ENCODE data around the gene SYNDIG1. TPM values are rescaled to one million over a fixed set of nuclear protein-coding genes. Genes with fewer than 3 reads are reported as not detected.

The SYNDIG1 gene
- total RNA-seq, 1 experiment from 2014 or later, result not detected

GRCh38 chr20:24452016-24452415 lies 17.4 kb upstream of the SYNDIG1 start:
- no peaks in the 10 kb centered on the region for H3K36me3 Mint-ChIP-seq (ENCODE audit: insufficient read depth, unreplicated experiment)
- H3K9me3 Mint-ChIP-seq (ENCODE audit: unreplicated experiment), result no peaks in the 10 kb centered on the region
- H3K9me3 ChIP-seq, result no peaks in the 10 kb centered on the region
- DNase-seq, result no peak
- H3K36me3 ChIP-seq (ENCODE audit: control insufficient read depth, insufficient read depth, low read length), result no peaks in the 10 kb centered on the region
- CTCF ChIA-PET, result no interaction called here
- H3K4me3 ChIP-seq (ENCODE audit: low read depth, low read length), result no peak overlapping the region
- H3K4me1 ChIP-seq, result no peaks in the 10 kb centered on the region
- H3K27ac Mint-ChIP-seq (ENCODE audit: unreplicated experiment), result no peak overlapping the region
- H3K27me3 Mint-ChIP-seq (ENCODE audit: insufficient read depth, unreplicated experiment), result peaks cover 37% of the 10 kb centered on the region
- POLR2A ChIA-PET, result no interaction called here
- TF ChIP-seq CTCF (IDR thresholded peaks at IDR 0.05; ENCODE audit: insufficient read depth in 1 of 2, low read depth in 1 of 2, low read length in 1 of 2, severe bottlenecking in 1 of 2, unreplicated experiment in 1 of 2), result no peak
- H3K4me1 Mint-ChIP-seq (ENCODE audit: low read depth, unreplicated experiment), result no peaks in the 10 kb centered on the region
- H3K4me3 Mint-ChIP-seq (ENCODE audit: unreplicated experiment), result no peak overlapping the region
- BruUV-seq (replicated peaks), result no TSS peak
- no peaks in the 10 kb centered on the region for H3K27me3 ChIP-seq (replicated peaks; ENCODE audit: control insufficient read depth, insufficient read depth, low read length)
- intact Hi-C loops (cut with micrococcal nuclease; ENCODE audit: unreplicated experiment), result no loop called here

- no peak for DNase-seq
- Histone ChIP-seq H3K27me3 (replicated peaks; ENCODE audit: control insufficient read depth, insufficient read depth, low read length) (no peaks in the 10 kb centered on the region), H3K36me3 (ENCODE audit: control insufficient read depth, insufficient read depth, low read length) (no peaks in the 10 kb centered on the region), H3K9me3 (no peaks in the 10 kb centered on the region), H3K4me1 (no peaks in the 10 kb centered on the region), H3K4me3 (ENCODE audit: low read depth, low read length) (no peak overlapping the region)
- BruUV-seq (replicated peaks), result no TSS peak
- no peaks in the 10 kb centered on the region for H3K4me1 Mint-ChIP-seq (ENCODE audit: low read depth, unreplicated experiment)
- H3K36me3 Mint-ChIP-seq (ENCODE audit: insufficient read depth, unreplicated experiment), result no peaks in the 10 kb centered on the region
- peaks cover 33% of the 10 kb centered on the region for H3K27me3 Mint-ChIP-seq (ENCODE audit: insufficient read depth, unreplicated experiment)
- ChIA-PET POLR2A (no interaction called here), CTCF (no interaction called here)
- no peak overlapping the region for H3K4me3 Mint-ChIP-seq (ENCODE audit: unreplicated experiment)
- TF ChIP-seq CTCF (IDR thresholded peaks at IDR 0.05; ENCODE audit: insufficient read depth in 1 of 2, low read depth in 1 of 2, low read length in 1 of 2, severe bottlenecking in 1 of 2, unreplicated experiment in 1 of 2), result no peak
- intact Hi-C loops (cut with micrococcal nuclease; ENCODE audit: unreplicated experiment), result no loop called here
- no peaks in the 10 kb centered on the region for H3K9me3 Mint-ChIP-seq (ENCODE audit: unreplicated experiment)
- no peak overlapping the region for H3K27ac Mint-ChIP-seq (ENCODE audit: unreplicated experiment)
These were observed 16.8 kb upstream of the SYNDIG1 start for GRCh38 chr20:24452498-24453127.

- H3K36me3 Mint-ChIP-seq (ENCODE audit: insufficient read depth, unreplicated experiment), result no peaks in the 10 kb centered on the region
- H3K27me3 ChIP-seq (replicated peaks; ENCODE audit: control insufficient read depth, insufficient read depth, low read length), result no peaks in the 10 kb centered on the region; the same call in 1 of the 2 replicates
- no peak overlapping the region for H3K4me3 Mint-ChIP-seq (ENCODE audit: unreplicated experiment)
- intact Hi-C loops (cut with micrococcal nuclease; ENCODE audit: unreplicated experiment), result no loop called here
- no peaks in the 10 kb centered on the region for H3K36me3 ChIP-seq (ENCODE audit: control insufficient read depth, insufficient read depth, low read length)
- POLR2A ChIA-PET, result no interaction called here
- no peaks in the 10 kb centered on the region for H3K9me3 Mint-ChIP-seq (ENCODE audit: unreplicated experiment)
- peaks cover 30% of the 10 kb centered on the region for H3K27me3 Mint-ChIP-seq (ENCODE audit: insufficient read depth, unreplicated experiment)
- TF ChIP-seq CTCF (IDR thresholded peaks at IDR 0.05; ENCODE audit: insufficient read depth in 1 of 2, low read depth in 1 of 2, low read length in 1 of 2, severe bottlenecking in 1 of 2, unreplicated experiment in 1 of 2), result no peak
- DNase-seq, result no peak
- H3K9me3 ChIP-seq, result no peaks in the 10 kb centered on the region
- no peak overlapping the region for H3K27ac Mint-ChIP-seq (ENCODE audit: unreplicated experiment)
- H3K4me3 ChIP-seq (ENCODE audit: low read depth, low read length), result no peak overlapping the region
- BruUV-seq (replicated peaks), result no TSS peak
- H3K4me1 Mint-ChIP-seq (ENCODE audit: low read depth, unreplicated experiment), result no peaks in the 10 kb centered on the region
- H3K4me1 ChIP-seq, result no peaks in the 10 kb centered on the region
- CTCF ChIA-PET, result no interaction called here
These were observed 15.6 kb upstream of the SYNDIG1 start for GRCh38 chr20:24453869-24454268.
